GM23338 (cell line): Measurements from ENCODE around the gene PKP2. TPM values are rescaled to one million over a fixed set of nuclear protein-coding genes. Genes with fewer than 3 reads are reported as not detected.

ENCODE experiments used
- ATAC-seq: fragments of 200-7000 bp; cut with Tn5 transposase; 3 replicates; pipeline ENCODE4 v1.9.1; 2020
- DNase-seq: peaks from one replicate; pipeline ENCODE4 v3.0.0-alpha.2; 2015; ENCODE audit warnings: low spot score
- H2AFZ ChIP-seq: fragments of 200-600 bp; sonication (generic); 2 replicates; pipeline ENCODE4 v1.8.0; 2016; ENCODE audit warnings: antibody characterized with exemption, mild to moderate bottlenecking, moderate library complexity
- H3F3A ChIP-seq: fragments of 200-600 bp; sonication (generic); replicated peaks from 2 replicates; pipeline ENCODE4 v1.8.0; 2017; ENCODE audit warnings: antibody characterized with exemption, mixed run types, low read depth
- H3K27ac ChIP-seq: fragments of 200-600 bp; sonication (generic); 2 replicates; pipeline ENCODE4 v1.6.1; 2016; ENCODE audit warnings: low read depth
- H3K27me3 ChIP-seq: fragments of 200-600 bp; sonication (generic); 2 replicates; pipeline ENCODE4 v1.8.0; 2016; ENCODE audit warnings: mild to moderate bottlenecking, mixed run types, moderate library complexity; ENCODE audit not compliant: insufficient read depth
- H3K36me3 ChIP-seq: fragments of 200-600 bp; sonication (generic); 2 replicates; pipeline ENCODE4 v1.8.0; 2016; ENCODE audit warnings: mild to moderate bottlenecking; ENCODE audit not compliant: insufficient read depth
- H3K4me1 ChIP-seq: fragments of 200-600 bp; sonication (generic); 2 replicates; pipeline ENCODE4 v1.8.0; 2016; ENCODE audit warnings: mild to moderate bottlenecking, moderate library complexity; ENCODE audit not compliant: insufficient read depth
- H3K4me2 ChIP-seq: fragments of 200-600 bp; sonication (generic); 2 replicates; pipeline ENCODE4 v1.7.1; 2017; ENCODE audit warnings: mixed run types
- H3K4me3 ChIP-seq: fragments of 200-600 bp; sonication (generic); 2 replicates; pipeline ENCODE4 v1.6.1; 2016; ENCODE audit warnings: mixed run types
- H3K79me2 ChIP-seq: fragments of 200-600 bp; sonication (generic); replicated peaks from 2 replicates; pipeline ENCODE4 v1.8.0; 2017; ENCODE audit warnings: mild to moderate bottlenecking; ENCODE audit not compliant: insufficient read depth
- H3K9me2 ChIP-seq: fragments of 200-600 bp; sonication (generic); 2 replicates; pipeline ENCODE4 v1.8.0; 2017; ENCODE audit not compliant: insufficient read depth
- H4K20me1 ChIP-seq: fragments of 200-600 bp; sonication (generic); replicated peaks from 2 replicates; pipeline ENCODE4 v1.8.0; 2017; ENCODE audit warnings: mild to moderate bottlenecking; ENCODE audit not compliant: insufficient read depth
- H3K27ac Mint-ChIP-seq: 2 replicates; pipeline ENCODE4 v1.8.0; 2020; ENCODE audit warnings: inconsistent platforms, mild to moderate bottlenecking, moderate library complexity, mixed read lengths
- H3K27me3 Mint-ChIP-seq: 3 replicates; pipeline ENCODE4 v1.8.0; 2022; ENCODE audit warnings: low read depth, mild to moderate bottlenecking, moderate library complexity, mixed read lengths, inconsistent platforms; ENCODE audit not compliant: insufficient read depth, poor library complexity
- H3K36me3 Mint-ChIP-seq: 3 replicates; pipeline ENCODE4 v1.8.0; 2021; ENCODE audit warnings: low read depth, mild to moderate bottlenecking, inconsistent platforms, moderate library complexity, mixed read lengths
- H3K4me1 Mint-ChIP-seq: 3 replicates; pipeline ENCODE4 v1.8.0; 2020; ENCODE audit warnings: mild to moderate bottlenecking, inconsistent platforms, mixed read lengths
- H3K4me3 Mint-ChIP-seq: 3 replicates; pipeline ENCODE4 v1.8.0; 2021; ENCODE audit warnings: moderate library complexity, mild to moderate bottlenecking, inconsistent platforms, mixed read lengths
- H3K9me3 Mint-ChIP-seq: 3 replicates; pipeline ENCODE4 v1.8.0; 2020; ENCODE audit warnings: moderate library complexity, mild to moderate bottlenecking, inconsistent platforms, mixed read lengths
- CREB1 ChIP-seq: fragments of 250-450 bp; sonication (Bioruptor Pico); IDR thresholded peaks from 2 replicates; pipeline ENCODE4 v1.5.0; 2020; ENCODE audit warnings: low read depth, mild to moderate bottlenecking, moderate library complexity
- EZH2 ChIP-seq: fragments of 200-600 bp; sonication (generic); IDR thresholded peaks from one replicate; pipeline ENCODE4 v1.8.0; 2017; ENCODE audit warnings: antibody characterized with exemption, mild to moderate bottlenecking, low read depth; ENCODE audit not compliant: unreplicated experiment
- EZH2phosphoT487 ChIP-seq: fragments of 200-600 bp; sonication (generic); IDR thresholded peaks from one replicate; pipeline ENCODE4 v1.8.1; 2018; ENCODE audit warnings: antibody characterized with exemption; ENCODE audit not compliant: unreplicated experiment
- JUNB ChIP-seq: IDR thresholded peaks from one replicate; pipeline ENCODE4 v1.6.1; 2016; ENCODE audit warnings: antibody characterized with exemption; ENCODE audit not compliant: unreplicated experiment
- NANOG ChIP-seq: IDR thresholded peaks from 2 replicates; pipeline ENCODE4 v1.6.1; 2016; ENCODE audit warnings: antibody characterized with exemption, borderline replicate concordance
- POLR2AphosphoS5 ChIP-seq: IDR thresholded peaks from 2 replicates; pipeline ENCODE4 v1.6.1; 2016; ENCODE audit warnings: antibody characterized with exemption, low read depth
- STAT1 ChIP-seq: IDR thresholded peaks from one replicate; pipeline ENCODE4 v1.6.1; 2016; ENCODE audit warnings: antibody characterized with exemption; ENCODE audit not compliant: unreplicated experiment
- ZNF114 ChIP-seq: fragments of 250-450 bp; sonication (Bioruptor Pico); IDR thresholded peaks from 2 replicates; pipeline ENCODE4 v1.5.0; 2020; ENCODE audit warnings: mild to moderate bottlenecking, moderate library complexity
- ZNF331 ChIP-seq: fragments of 250-450 bp; sonication (Bioruptor Pico); IDR thresholded peaks from 2 replicates; pipeline ENCODE4 v1.5.0; 2020; ENCODE audit warnings: low read depth, mild to moderate bottlenecking, moderate library complexity
- polyA plus RNA-seq: library from polyadenylated mRNA; unstranded; fragments of >200 nt; fragmentation: Nextera tagmentation; extraction: Ambion mirVana; gene quantifications from 2 replicates; pipeline ENCODE4 v1.2.1, GENCODE V29; 2016
- total RNA-seq: library from RNA; depleted of rRNA; stranded (reverse); fragments of >200 nt; shearing (Covaris generic); gene quantifications from 2 replicates; pipeline ENCODE4 v1.2.3, GENCODE V29; 2014
- TF ChIP-seq, protein P1 (sequence below), 2 experiments: fragments of 200-600 bp in 1 of 2; sonication (generic) in 1 of 2; conservative IDR thresholded peaks; 2 replicates each; pipeline versions ENCODE4 v1.5.1 to v1.6.1; 2016 to 2017; ENCODE audit warnings: antibody characterized with exemption in 2 of 2, low read depth in 2 of 2, mild to moderate bottlenecking in 2 of 2, moderate library complexity in 1 of 2
- TF ChIP-seq, protein P2 (sequence below): fragments of 250-450 bp; sonication (Bioruptor Pico); IDR thresholded peaks from 2 replicates; pipeline ENCODE4 v1.5.0; 2020; ENCODE audit warnings: mild to moderate bottlenecking, moderate library complexity
- TF ChIP-seq, protein P3 (sequence below): IDR thresholded peaks from one replicate; pipeline ENCODE4 v1.6.1; 2018; ENCODE audit warnings: antibody characterized with exemption; ENCODE audit not compliant: unreplicated experiment
- TF ChIP-seq, protein P4 (sequence below): IDR thresholded peaks from 2 replicates; pipeline ENCODE4 v1.6.1; 2016; ENCODE audit warnings: antibody characterized with exemption

Gene PKP2
- total and polyA plus RNA-seq, 2 experiments from 2014 or later: 24.6 to 47.6 TPM

DNA sequence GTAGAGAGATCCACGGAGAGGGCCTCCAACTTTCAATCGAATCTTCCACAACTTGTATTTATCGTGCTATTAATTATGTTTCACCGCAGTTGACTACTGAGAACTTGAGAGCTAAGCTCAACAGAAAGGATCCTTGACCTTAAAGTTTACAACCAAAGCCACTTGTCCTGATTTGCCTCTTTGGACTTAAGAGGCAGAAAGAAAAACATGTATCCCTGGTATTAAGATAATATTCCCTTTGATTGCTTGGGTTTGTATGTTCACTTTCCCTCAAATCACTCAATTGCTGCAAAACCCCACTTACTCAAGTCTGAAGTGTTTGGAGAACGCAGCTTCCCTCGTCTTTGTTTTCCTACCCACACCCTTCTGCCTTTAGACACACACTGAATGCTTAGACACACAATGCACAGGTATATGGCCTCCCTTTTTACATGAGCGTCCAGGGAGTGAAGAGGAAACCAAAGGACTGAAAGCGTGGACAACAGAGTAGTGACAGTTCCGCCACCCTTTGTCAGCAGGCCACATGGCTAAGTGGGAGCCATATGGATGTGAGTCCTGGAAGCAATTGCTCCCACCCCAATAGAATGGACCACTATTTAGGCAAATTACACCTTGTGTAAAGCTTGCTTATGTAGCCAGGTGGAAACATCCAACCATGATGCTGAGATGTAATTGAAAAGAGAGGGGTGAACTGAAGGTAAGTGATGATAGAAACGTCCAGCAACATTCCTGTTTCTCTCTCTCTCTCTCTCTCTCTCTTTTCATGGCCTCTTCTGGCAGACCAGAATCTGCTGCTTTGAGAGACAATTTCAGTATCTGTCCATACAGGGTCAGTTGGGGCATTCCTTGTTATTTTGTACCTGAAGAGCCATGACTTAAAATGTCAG is 1.4 kb upstream of the PKP2 start:
- Histone ChIP-seq H3K36me3 (no peaks in the 10 kb centered on the region), H4K20me1 (no peaks in the 10 kb centered on the region), H3F3A (no peaks in the 10 kb centered on the region), H3K9me2 (no peaks in the 10 kb centered on the region), H3K79me2 (peaks cover 26% of the 10 kb centered on the region), H3K27ac (0 out of 2 replicates have a peak overlapping the region, but pooled peaks have one; percentile 20), H3K4me3 (peak overlapping the region; percentile 71), H3K4me1 (peaks cover 30% of the 10 kb centered on the region), H3K27me3 (no peaks in the 10 kb centered on the region), H3K4me2 (peak overlapping the region; percentile 87), H2AFZ (peak overlapping the region; percentile 82; the same call in 1 of the 2 replicates)
- no peaks in the 10 kb centered on the region for H3K9me3 Mint-ChIP-seq
- no peaks in the 10 kb centered on the region; the same call in 2 of the 3 replicates for H3K36me3 Mint-ChIP-seq
- no peak for ATAC-seq
- no peak overlapping the region; the same call in 1 of the 2 replicates for H3K27ac Mint-ChIP-seq
- TF ChIP-seq CREB1 (CRISPR knock-in tag) (no peak), EZH2 (no peak), POLR2AphosphoS5 (no peak), STAT1 (no peak), JUNB (no peak), NANOG (no peak), EZH2phosphoT487 (no peak), ZNF114 (CRISPR knock-in tag) (no peak), ZNF331 (no peak)
- TF ChIP-seq, protein P1, sequence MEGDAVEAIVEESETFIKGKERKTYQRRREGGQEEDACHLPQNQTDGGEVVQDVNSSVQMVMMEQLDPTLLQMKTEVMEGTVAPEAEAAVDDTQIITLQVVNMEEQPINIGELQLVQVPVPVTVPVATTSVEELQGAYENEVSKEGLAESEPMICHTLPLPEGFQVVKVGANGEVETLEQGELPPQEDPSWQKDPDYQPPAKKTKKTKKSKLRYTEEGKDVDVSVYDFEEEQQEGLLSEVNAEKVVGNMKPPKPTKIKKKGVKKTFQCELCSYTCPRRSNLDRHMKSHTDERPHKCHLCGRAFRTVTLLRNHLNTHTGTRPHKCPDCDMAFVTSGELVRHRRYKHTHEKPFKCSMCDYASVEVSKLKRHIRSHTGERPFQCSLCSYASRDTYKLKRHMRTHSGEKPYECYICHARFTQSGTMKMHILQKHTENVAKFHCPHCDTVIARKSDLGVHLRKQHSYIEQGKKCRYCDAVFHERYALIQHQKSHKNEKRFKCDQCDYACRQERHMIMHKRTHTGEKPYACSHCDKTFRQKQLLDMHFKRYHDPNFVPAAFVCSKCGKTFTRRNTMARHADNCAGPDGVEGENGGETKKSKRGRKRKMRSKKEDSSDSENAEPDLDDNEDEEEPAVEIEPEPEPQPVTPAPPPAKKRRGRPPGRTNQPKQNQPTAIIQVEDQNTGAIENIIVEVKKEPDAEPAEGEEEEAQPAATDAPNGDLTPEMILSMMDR (conservative IDR thresholded peaks at IDR 0.05; ENCODE audit: low read depth in 2 of 2): no peak
- TF ChIP-seq, protein P2, sequence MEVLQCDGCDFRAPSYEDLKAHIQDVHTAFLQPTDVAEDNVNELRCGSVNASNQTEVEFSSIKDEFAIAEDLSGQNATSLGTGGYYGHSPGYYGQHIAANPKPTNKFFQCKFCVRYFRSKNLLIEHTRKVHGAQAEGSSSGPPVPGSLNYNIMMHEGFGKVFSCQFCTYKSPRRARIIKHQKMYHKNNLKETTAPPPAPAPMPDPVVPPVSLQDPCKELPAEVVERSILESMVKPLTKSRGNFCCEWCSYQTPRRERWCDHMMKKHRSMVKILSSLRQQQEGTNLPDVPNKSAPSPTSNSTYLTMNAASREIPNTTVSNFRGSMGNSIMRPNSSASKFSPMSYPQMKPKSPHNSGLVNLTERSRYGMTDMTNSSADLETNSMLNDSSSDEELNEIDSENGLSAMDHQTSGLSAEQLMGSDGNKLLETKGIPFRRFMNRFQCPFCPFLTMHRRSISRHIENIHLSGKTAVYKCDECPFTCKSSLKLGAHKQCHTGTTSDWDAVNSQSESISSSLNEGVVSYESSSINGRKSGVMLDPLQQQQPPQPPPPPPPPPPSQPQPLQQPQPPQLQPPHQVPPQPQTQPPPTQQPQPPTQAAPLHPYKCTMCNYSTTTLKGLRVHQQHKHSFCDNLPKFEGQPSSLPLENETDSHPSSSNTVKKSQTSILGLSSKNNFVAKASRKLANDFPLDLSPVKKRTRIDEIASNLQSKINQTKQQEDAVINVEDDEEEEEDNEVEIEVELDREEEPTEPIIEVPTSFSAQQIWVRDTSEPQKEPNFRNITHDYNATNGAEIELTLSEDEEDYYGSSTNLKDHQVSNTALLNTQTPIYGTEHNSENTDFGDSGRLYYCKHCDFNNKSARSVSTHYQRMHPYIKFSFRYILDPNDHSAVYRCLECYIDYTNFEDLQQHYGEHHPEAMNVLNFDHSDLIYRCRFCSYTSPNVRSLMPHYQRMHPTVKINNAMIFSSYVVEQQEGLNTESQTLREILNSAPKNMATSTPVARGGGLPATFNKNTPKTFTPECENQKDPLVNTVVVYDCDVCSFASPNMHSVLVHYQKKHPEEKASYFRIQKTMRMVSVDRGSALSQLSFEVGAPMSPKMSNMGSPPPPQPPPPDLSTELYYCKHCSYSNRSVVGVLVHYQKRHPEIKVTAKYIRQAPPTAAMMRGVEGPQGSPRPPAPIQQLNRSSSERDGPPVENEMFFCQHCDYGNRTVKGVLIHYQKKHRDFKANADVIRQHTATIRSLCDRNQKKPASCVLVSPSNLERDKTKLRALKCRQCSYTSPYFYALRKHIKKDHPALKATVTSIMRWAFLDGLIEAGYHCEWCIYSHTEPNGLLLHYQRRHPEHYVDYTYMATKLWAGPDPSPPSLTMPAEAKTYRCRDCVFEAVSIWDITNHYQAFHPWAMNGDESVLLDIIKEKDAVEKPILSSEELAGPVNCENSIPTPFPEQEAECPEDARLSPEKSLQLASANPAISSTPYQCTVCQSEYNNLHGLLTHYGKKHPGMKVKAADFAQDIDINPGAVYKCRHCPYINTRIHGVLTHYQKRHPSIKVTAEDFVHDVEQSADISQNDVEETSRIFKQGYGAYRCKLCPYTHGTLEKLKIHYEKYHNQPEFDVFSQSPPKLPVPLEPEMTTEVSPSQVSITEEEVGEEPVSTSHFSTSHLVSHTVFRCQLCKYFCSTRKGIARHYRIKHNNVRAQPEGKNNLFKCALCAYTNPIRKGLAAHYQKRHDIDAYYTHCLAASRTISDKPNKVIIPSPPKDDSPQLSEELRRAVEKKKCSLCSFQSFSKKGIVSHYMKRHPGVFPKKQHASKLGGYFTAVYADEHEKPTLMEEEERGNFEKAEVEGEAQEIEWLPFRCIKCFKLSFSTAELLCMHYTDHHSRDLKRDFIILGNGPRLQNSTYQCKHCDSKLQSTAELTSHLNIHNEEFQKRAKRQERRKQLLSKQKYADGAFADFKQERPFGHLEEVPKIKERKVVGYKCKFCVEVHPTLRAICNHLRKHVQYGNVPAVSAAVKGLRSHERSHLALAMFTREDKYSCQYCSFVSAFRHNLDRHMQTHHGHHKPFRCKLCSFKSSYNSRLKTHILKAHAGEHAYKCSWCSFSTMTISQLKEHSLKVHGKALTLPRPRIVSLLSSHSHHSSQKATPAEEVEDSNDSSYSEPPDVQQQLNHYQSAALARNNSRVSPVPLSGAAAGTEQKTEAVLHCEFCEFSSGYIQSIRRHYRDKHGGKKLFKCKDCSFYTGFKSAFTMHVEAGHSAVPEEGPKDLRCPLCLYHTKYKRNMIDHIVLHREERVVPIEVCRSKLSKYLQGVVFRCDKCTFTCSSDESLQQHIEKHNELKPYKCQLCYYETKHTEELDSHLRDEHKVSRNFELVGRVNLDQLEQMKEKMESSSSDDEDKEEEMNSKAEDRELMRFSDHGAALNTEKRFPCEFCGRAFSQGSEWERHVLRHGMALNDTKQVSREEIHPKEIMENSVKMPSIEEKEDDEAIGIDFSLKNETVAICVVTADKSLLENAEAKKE (CRISPR knock-in tag): no peak
- TF ChIP-seq, protein P3, sequence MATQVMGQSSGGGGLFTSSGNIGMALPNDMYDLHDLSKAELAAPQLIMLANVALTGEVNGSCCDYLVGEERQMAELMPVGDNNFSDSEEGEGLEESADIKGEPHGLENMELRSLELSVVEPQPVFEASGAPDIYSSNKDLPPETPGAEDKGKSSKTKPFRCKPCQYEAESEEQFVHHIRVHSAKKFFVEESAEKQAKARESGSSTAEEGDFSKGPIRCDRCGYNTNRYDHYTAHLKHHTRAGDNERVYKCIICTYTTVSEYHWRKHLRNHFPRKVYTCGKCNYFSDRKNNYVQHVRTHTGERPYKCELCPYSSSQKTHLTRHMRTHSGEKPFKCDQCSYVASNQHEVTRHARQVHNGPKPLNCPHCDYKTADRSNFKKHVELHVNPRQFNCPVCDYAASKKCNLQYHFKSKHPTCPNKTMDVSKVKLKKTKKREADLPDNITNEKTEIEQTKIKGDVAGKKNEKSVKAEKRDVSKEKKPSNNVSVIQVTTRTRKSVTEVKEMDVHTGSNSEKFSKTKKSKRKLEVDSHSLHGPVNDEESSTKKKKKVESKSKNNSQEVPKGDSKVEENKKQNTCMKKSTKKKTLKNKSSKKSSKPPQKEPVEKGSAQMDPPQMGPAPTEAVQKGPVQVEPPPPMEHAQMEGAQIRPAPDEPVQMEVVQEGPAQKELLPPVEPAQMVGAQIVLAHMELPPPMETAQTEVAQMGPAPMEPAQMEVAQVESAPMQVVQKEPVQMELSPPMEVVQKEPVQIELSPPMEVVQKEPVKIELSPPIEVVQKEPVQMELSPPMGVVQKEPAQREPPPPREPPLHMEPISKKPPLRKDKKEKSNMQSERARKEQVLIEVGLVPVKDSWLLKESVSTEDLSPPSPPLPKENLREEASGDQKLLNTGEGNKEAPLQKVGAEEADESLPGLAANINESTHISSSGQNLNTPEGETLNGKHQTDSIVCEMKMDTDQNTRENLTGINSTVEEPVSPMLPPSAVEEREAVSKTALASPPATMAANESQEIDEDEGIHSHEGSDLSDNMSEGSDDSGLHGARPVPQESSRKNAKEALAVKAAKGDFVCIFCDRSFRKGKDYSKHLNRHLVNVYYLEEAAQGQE: no peak
- TF ChIP-seq, protein P4, sequence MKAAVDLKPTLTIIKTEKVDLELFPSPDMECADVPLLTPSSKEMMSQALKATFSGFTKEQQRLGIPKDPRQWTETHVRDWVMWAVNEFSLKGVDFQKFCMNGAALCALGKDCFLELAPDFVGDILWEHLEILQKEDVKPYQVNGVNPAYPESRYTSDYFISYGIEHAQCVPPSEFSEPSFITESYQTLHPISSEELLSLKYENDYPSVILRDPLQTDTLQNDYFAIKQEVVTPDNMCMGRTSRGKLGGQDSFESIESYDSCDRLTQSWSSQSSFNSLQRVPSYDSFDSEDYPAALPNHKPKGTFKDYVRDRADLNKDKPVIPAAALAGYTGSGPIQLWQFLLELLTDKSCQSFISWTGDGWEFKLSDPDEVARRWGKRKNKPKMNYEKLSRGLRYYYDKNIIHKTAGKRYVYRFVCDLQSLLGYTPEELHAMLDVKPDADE: no peak
- H3K4me3 Mint-ChIP-seq: peak overlapping the region; percentile 91
- H3K27me3 Mint-ChIP-seq: peaks cover 4% of the 10 kb centered on the region
- no peak for DNase-seq
- peaks cover 42% of the 10 kb centered on the region for H3K4me1 Mint-ChIP-seq
